Fibroblast of mammary gland (primary cell): ENCODE data around the gene PTK7.

ENCODE experiments used
- DNase-seq: peaks from one replicate; pipeline ENCODE4 v3.0.0-alpha.2; 2010; ENCODE audit warnings: low read depth
- H3K4me3 ChIP-seq: 2 replicates; pipeline ENCODE4 v1.5.1; 2011; ENCODE audit warnings: low read depth, mild to moderate bottlenecking, low read length, moderate library complexity; ENCODE audit not compliant: control insufficient read depth
- TF ChIP-seq, protein P1 (sequence below): conservative IDR thresholded peaks from 2 replicates; pipeline ENCODE4 v1.5.1; 2011; ENCODE audit warnings: low read depth, low read length, inconsistent platforms; ENCODE audit not compliant: control insufficient read depth, insufficient read depth

Gene PTK7

DNA sequence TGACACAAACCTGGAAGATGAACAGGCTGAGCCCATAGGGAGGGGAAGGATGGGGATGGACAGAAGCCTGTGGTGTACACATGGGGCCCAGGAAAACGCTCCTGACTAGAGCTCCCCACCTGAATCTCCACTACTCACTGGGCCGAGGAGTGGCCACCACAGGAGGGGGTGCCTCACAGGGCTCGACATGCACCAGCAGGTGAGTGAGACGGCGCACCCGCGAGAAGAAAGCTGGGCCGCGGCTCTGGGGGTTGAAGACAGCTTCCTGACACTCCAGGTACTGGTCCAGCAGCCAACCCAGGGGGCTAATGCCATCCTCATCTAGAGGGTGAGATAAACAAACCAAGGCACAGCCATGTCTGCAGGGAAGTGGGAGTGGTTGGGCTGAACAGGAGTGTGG lies 32.8 kb upstream of the PTK7 start:
- H3K4me3 ChIP-seq: no peak overlapping the region
- TF ChIP-seq, protein P1, sequence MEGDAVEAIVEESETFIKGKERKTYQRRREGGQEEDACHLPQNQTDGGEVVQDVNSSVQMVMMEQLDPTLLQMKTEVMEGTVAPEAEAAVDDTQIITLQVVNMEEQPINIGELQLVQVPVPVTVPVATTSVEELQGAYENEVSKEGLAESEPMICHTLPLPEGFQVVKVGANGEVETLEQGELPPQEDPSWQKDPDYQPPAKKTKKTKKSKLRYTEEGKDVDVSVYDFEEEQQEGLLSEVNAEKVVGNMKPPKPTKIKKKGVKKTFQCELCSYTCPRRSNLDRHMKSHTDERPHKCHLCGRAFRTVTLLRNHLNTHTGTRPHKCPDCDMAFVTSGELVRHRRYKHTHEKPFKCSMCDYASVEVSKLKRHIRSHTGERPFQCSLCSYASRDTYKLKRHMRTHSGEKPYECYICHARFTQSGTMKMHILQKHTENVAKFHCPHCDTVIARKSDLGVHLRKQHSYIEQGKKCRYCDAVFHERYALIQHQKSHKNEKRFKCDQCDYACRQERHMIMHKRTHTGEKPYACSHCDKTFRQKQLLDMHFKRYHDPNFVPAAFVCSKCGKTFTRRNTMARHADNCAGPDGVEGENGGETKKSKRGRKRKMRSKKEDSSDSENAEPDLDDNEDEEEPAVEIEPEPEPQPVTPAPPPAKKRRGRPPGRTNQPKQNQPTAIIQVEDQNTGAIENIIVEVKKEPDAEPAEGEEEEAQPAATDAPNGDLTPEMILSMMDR: no peak
- DNase-seq: no peak

DNA sequence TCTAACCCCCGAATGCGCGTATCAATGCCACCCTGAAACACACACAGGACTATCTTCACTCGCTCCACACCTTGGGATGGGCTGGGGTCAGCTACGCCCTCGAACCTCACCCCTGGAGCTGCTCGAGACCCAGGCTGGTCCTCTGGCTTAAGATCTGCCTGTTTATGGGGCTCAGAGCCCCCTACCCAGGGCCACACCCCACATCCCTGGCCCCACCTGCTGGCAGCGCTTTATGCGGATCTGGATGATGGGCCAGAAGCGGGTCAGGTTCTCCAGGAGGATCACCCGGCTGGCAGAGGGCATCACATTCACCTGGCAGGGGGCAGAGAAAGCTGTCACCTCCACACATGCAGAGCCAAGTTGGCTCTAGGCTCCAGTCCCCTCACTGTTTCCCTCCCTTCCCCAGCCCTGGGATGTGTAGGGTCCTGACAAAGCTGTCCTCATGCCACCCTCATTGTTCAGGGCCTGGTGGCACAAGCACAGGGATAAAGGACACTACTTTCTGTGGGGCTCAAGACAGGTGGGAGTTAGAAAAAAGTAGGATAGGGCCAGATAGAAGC lies 30.7 kb upstream of the PTK7 start:
- no peak overlapping the region for H3K4me3 ChIP-seq
- TF ChIP-seq, protein P1: no peak
- no peak for DNase-seq

DNA sequence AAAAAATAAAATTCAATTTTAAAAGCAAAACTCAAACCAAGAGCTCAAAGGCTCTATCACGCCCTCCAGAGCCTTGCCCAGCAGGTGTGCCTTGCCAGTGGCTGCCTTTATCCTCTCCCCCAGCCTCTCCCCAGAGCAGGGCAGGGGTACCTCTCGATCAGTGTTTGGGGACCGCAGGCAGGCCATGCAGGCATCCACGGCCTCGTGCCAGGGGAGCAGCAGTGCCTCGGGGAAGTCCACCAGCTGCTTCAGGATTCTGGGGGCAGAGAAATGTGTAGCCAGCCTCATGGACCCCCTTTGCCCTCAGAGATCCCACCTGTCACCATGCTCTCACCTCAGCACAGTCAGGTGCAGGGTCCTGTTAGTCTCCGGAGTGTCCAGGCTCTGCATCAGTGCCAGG lies 28.1 kb upstream of the PTK7 start:
- TF ChIP-seq, protein P1: no peak
- DNase-seq: no peak
- no peak overlapping the region for H3K4me3 ChIP-seq

DNA sequence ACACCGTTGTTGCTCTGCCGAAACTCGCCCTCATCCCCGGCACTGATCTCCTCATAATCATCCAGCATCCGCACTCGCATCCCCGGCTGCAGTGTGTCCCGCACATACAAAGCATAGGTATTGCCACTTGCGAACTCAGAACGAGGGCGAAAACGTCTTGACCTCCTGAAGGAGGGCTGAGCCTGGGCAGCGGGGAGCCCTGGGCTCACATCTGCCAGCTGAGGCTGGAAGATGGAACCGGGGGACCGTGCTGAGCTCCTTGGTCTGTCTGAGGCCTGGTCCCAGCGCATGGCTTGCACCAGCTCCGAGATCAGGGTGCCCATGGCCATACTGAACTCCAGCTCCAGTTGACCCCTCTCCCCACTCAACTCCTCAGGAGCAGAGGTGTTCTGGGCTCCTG lies 25.1 kb upstream of the PTK7 start:
- TF ChIP-seq, protein P1: no peak
- DNase-seq: no peak
- no peak overlapping the region for H3K4me3 ChIP-seq

DNA sequence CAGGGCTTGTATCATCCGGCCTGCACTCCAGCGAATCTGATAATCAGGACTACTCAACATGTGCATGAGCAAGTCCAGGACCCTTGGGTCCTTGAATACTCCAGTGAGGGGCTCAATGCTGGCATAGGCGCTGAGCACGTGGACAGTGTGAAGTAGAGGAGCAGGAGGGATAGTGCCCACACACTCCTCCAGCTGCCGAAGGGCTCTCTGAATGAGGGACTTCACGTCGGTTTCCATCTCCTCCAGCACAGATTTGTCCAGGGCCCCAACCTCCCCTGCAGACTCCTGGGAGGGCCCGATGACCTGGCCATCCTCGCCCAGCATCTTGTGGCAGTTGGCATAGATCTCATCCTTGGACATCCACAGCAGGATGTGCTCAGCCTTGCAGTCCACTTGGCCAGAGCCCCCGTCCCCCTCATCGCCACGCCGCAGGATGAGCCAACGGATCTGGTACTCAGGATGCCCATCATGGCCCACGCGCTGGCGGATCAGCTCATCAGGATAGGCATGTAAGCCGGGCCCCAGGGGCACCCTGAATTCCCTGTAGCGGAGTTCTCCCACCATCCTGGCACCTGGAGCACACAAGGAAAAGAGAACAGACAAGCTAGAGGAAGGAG lies 23.8 kb upstream of the PTK7 start:
- H3K4me3 ChIP-seq: peak overlapping the region; percentile 83
- no peak for DNase-seq
- TF ChIP-seq, protein P1: no peak

DNA sequence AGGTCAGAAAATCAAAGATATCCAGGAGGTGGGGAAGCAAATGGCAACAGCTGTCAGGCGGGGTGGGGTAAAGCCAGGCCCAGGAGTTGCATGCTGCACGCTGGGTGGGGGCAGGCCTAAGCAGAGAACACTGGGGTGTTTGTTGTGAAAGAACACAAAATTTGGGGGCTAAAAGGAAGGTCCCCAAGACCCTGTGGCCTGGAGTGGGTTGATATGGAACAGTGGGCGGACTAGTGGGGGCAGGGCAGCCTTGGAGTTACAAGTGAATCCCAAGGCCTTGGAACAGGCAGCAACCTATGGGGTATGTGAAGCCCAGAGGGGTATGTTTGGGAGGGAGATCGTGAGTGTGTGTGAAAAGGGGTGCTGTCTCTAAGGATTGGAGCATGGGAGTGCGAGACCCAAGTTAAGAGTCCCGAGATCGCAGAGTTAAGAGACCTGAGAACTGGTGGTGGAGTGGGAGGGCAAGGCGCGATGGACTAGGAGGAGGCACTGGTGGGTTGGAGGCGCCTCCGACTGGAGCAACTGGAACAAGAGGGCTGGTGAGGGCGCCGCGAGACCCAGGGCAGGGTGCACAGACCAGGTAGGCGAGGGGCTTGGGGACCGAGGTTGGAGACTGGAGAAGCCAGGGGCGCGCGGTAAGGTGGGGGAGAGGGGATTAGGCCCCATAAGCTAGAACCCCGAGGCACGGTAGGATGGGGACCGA lies 23.1 kb upstream of the PTK7 start:
- peak overlapping the region; percentile 83 for H3K4me3 ChIP-seq
- TF ChIP-seq, protein P1: no peak
- DNase-seq: no peak
